UCSD-AML1 (cell line): ENCODE data around the gene REEP2.
"Not testable (repeated sequence)": the region's sequence is repeated elsewhere in the genome, so short reads cannot be mapped to it uniquely, and the experiment has no call there.

Experiments used
- DNase-seq: peaks from one replicate; lab custom pipeline; 2025; ENCODE audit not compliant: unreplicated experiment; lab: John Stamatoyannopoulos, UW

REEP2 gene

GRCh38 chr5:138438724-138439476 is at the start of gene REEP2:
Gene REEP2 (plus strand): TSS chr5:138439057. CDS start chr5:138439209, 152 bp downstream.
- no peak for DNase-seq

GRCh38 chr5:138389332-138389731 is 49.5 kb upstream of the REEP2 start:
- DNase-seq: no peak

- not testable (repeated sequence) for DNase-seq
Measured at GRCh38 chr5:138389911-138390310, 48.9 kb upstream of the REEP2 start.

DNA sequence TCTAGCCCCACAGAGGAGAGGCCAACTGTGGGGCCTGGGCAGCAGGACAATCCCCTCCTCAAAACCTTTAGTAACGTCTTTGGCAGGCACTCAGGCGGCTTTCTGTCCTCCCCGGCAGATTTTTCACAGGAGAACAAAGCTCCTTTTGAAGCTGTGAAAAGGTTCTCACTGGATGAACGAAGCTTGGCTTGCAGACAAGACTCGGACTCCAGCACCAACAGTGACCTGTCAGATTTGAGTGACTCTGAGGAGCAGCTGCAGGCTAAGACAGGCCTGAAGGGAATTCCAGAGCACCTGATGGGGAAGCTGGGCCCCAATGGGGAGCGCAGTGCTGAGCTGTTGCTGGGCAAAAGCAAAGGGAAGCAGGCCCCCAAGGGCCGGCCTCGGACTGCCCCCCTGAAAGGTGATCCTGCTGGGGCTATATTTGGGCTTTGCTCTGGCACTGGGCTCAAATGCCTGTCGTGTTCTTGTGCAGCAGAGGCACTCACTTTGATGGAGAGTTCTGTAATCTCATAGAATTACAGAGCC is 46.9 kb upstream of the REEP2 start:
- no peak for DNase-seq

- DNase-seq: no peak
Measured at GRCh38 chr5:138402640-138403039, 36.2 kb upstream of the REEP2 start.

GRCh38 chr5:138408023-138408422 is 30.8 kb upstream of the REEP2 start:
- no peak for DNase-seq

GRCh38 chr5:138410996-138411640 is 27.7 kb upstream of the REEP2 start:
- peak; percentile 21 for DNase-seq

DNA sequence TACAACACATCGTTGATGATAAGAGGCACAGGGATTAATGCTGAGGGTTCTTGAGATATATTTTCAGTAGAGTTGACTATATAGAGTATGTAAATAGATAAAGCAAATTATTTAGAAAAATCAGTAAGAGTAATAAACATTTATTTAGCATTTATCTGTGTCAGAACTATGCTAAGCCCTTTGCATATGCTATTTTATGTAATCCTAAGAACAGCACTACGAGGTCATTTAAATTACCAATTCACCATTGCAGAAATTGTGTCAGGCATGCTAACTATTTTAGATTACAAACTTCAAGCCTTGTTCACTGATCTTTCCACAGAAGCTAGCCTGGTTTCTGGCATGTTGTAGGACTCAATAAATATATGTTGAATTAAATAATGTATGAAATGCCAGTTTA is 20.4 kb upstream of the REEP2 start:
- no peak for DNase-seq

- no peak for DNase-seq
Measured at GRCh38 chr5:138425079-138425478, 13.8 kb upstream of the REEP2 start.

GRCh38 chr5:138435943-138436342 is 2.9 kb upstream of the REEP2 start:
- DNase-seq: no peak

- DNase-seq: no peak
Measured at GRCh38 chr5:138438003-138438723, 694 bp upstream of the REEP2 start.

DNA sequence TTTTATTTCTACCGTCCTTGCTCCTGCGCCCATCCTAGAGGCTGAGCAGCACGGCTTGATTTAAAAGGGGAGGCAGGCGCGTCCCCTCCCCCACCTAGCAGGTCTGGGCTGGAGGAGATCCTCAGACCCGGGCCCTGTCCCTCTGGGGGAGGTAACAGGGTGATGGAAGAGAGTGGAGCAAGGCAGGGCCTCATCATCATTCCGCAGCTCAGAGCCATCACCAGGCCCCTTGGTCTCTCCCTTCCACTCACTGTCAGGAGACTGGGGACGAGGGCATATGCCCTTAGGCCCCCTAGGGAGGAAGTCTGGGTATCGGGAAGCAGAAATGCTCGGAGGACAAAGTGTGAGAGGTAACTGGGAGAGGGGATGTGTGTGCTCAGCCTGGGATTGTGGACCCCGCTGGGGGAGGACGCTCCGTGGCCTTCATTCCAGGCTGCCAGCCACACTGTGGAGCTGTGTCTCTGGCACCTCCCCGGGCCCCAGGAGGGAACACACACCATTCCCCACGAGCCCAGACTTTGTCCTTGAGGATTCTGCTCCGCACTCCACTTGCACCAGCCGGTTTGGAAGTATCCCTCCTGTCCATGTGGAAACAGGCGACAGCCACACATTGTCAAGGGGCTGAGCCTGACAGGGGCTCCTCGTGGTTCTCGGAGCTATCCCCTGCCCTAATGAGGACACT is 761 bp downstream of the REEP2 start:
- DNase-seq: no peak

GRCh38 chr5:138440159-138441073 is 1.6 kb downstream of the REEP2 start:
- DNase-seq: no peak

DNA sequence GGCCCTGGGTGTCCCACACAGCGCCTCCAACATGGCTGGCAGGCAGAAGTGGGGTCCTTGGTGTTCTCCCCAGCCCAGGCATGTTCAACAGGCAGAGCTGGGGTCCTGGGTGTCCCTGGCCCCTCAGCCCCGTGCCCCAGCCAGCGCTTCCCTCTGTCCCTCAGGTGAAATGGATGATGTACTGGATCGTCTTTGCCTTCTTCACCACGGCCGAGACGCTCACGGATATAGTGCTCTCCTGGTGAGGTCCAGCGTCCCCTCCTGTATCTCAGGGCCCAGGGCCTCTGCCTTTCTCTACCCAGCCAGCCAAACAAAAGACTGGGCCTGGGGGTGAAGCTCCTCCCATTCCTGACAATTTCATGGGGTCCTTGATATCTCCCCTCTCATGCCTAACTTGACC is 2.4 kb downstream of the REEP2 start:
- no peak for DNase-seq

DNA sequence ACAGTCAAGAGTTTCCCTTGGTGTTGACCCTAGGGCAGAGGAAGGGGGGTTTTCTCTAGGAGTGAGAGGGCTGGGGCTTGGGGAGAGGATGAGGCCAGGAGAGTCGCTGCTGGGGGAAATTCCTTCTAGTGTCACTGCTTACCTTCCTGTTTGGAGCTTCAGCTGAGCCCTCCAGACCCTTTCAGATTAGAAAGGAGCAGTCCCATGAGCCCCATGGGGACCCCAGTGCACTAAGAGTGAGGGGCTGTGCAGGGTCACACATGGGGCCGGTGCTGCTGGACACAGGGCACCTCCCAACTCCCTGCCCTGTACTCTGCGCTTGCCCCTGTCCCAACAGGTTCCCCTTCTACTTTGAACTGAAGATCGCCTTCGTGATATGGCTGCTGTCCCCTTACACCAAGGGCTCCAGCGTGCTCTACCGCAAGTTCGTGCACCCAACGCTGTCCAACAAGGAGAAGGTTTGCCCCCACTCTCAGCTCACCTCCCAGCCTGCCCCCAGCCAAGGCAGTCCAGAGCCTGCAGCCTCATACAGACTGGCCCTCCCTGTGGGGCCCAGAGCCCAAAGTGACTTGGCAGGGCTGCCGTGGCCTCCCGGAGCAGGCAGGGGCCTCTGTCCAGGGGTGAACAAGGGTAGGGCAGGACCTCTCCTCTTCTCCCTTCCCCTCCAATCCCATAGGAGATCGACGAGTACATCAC is 5.4 kb downstream of the REEP2 start:
- no peak for DNase-seq

- no peak for DNase-seq
Measured at GRCh38 chr5:138444774-138445546, 6.1 kb downstream of the REEP2 start.

DNA sequence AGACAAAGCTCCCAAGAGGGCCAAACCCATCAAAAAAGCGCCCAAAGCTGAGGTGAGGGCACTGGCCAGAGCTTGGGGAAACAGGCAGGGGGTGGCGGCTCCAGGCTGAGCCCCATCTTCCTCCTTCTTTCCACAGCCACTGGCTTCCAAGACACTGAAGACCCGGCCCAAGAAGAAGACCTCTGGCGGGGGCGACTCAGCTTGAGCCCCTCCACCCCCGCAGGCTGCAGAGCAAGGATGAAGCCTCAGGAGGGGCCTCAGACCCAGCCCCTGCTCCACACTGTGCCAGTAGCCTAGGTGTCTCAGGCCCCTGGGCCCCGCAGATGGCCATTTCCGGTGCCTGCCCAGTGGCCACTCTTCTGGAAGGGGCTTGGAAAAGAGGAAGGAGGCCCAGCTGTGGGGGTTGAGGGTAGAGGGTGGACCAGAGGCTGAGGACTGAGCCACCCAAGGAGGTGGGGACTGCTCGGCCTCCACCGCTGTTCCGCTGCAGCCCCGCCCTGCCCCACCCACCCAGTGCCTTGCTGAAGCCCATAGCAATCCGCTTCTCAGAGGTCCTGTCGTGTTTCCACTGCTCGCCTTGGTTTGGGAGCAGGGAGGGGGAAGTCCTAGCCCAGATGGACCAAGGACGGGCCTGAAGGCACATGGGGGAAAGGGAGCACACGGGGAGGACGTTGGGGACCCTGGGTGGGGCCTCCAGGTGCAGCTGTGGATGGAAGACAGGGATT is 6.9 kb downstream of the REEP2 start:
- DNase-seq: no peak

GRCh38 chr5:138448070-138448469 is 9.2 kb downstream of the REEP2 start:
- no peak for DNase-seq
